KOPT-K1 (cell line): ENCODE results near the gene TTC21B.

Source experiments
- H3K27ac ChIP-seq: fragments of 200-600 bp; sonication (generic); 2 replicates; pipeline ENCODE4 v1.5.1; 2016; ENCODE audit warnings: antibody characterized with exemption, mild to moderate bottlenecking, low read depth, low read length; ENCODE audit not compliant: poor library complexity, severe bottlenecking
- H3K36me3 ChIP-seq: fragments of 200-600 bp; sonication (generic); 2 replicates; pipeline ENCODE4 v1.5.1; 2017; ENCODE audit warnings: antibody characterized with exemption, mild to moderate bottlenecking, low read length, moderate library complexity; ENCODE audit not compliant: insufficient read depth
- H3K9me3 ChIP-seq: fragments of 200-600 bp; sonication (generic); 2 replicates; pipeline ENCODE4 v1.5.1; 2017; ENCODE audit warnings: antibody characterized with exemption, low read length, mild to moderate bottlenecking; ENCODE audit not compliant: insufficient read depth, poor library complexity, severe bottlenecking

Gene TTC21B

DNA sequence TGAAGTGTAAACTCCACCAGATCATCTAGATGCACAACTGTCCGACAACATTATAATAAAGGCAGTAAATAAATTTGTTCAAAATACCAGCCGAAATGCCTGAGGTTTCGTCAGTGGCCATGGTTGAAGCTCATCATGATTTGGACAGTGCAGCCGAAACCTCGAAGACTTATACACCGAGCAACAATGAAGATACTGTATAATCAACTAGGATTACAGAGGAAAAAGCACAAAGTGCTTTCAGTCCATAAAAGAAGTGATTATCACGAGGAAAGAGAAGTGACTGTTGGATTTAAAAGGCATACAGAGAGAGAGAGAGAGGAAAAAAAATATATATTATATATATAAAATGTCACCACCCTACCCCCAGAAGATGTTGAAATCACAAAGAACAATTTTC, 107.5 kb downstream of the TTC21B start:
- H3K27ac ChIP-seq = no peak overlapping the region
- H3K9me3 ChIP-seq = no peaks in the 10 kb centered on the region
- H3K36me3 ChIP-seq = no peaks in the 10 kb centered on the region

GRCh38 chr2:165844216-165844615, 109.4 kb downstream of the TTC21B start:
- no peaks in the 10 kb centered on the region for H3K36me3 ChIP-seq
- H3K9me3 ChIP-seq = no peaks in the 10 kb centered on the region
- H3K27ac ChIP-seq = no peak overlapping the region

- Histone ChIP-seq H3K27ac (no peak overlapping the region), H3K9me3 (no peaks in the 10 kb centered on the region), H3K36me3 (no peaks in the 10 kb centered on the region)
Measured at GRCh38 chr2:165843351-165843750, 110.2 kb downstream of the TTC21B start.

GRCh38 chr2:165840333-165840958, 113.1 kb downstream of the TTC21B start:
- no peak overlapping the region for H3K27ac ChIP-seq
- no peaks in the 10 kb centered on the region for H3K9me3 ChIP-seq
- no peaks in the 10 kb centered on the region for H3K36me3 ChIP-seq

GRCh38 chr2:165839610-165840009, 114.0 kb downstream of the TTC21B start:
- no peaks in the 10 kb centered on the region for H3K9me3 ChIP-seq
- H3K27ac ChIP-seq = no peak overlapping the region
- H3K36me3 ChIP-seq = no peaks in the 10 kb centered on the region

GRCh38 chr2:165837122-165837521, 116.5 kb downstream of the TTC21B start:
- H3K27ac ChIP-seq = no peak overlapping the region
- H3K36me3 ChIP-seq = no peaks in the 10 kb centered on the region
- H3K9me3 ChIP-seq = no peaks in the 10 kb centered on the region

- H3K9me3 ChIP-seq = no peaks in the 10 kb centered on the region
- no peak overlapping the region for H3K27ac ChIP-seq
- no peaks in the 10 kb centered on the region for H3K36me3 ChIP-seq
Measured at GRCh38 chr2:165835363-165835762, 118.2 kb downstream of the TTC21B start.

GRCh38 chr2:165833156-165833555, 120.4 kb downstream of the TTC21B start:
- Histone ChIP-seq H3K36me3 (no peaks in the 10 kb centered on the region), H3K9me3 (no peaks in the 10 kb centered on the region), H3K27ac (no peak overlapping the region)

GRCh38 chr2:165827921-165828276, 125.7 kb downstream of the TTC21B start:
- H3K27ac ChIP-seq = no peak overlapping the region

GRCh38 chr2:165827016-165827920, 126.3 kb downstream of the TTC21B start:
- Histone ChIP-seq H3K9me3 (no peaks in the 10 kb centered on the region), H3K27ac (no peak overlapping the region), H3K36me3 (no peaks in the 10 kb centered on the region)

More at GRCh38 chr2:165827921-165828276, 125.7 kb downstream of the TTC21B start:
- Histone ChIP-seq H3K9me3 (no peaks in the 10 kb centered on the region), H3K36me3 (no peaks in the 10 kb centered on the region)

DNA sequence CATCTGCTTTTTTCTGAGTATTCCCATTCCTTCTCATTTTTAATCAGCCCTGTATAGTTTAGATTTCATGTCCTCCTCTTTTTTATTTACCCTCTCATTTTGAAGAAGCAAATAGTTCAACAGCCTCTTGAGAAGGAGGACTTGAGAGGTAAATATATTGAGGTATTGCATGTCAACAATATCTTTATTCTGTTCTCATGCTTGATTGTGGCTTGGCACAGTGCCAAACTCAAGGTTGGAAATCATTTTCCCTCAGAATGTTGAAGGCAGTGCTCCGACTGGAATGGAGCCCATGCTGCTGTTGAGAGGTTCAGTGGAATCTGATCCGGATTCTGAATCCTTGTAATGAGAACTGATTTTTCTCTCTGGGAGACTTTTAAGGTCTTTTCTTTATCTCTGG, 128.5 kb downstream of the TTC21B start:
- no peaks in the 10 kb centered on the region for H3K36me3 ChIP-seq
- H3K9me3 ChIP-seq = no peaks in the 10 kb centered on the region
- H3K27ac ChIP-seq = no peak overlapping the region
